K562 (cell line): ENCODE data around the gene STAM2. TPM values are rescaled to one million over a fixed set of nuclear protein-coding genes. Genes with fewer than 3 reads are reported as not detected.

Source experiments
- C11orf30 ChIP-seq: fragments of 450-650 bp; IDR thresholded peaks from 2 replicates; pipeline ENCODE4 v1.6.1; 2016; ENCODE audit warnings: low read depth, mild to moderate bottlenecking
- FOS ChIP-seq: IDR thresholded peaks from 3 replicates; pipeline ENCODE4 v1.6.1; 2011; ENCODE audit not compliant: insufficient read length; ENCODE audit errors: extremely low read depth
- FOXM1 ChIP-seq, 2 experiments: fragments of 450-650 bp in 1 of 2; sonication (generic) in 1 of 2; formaldehyde crosslinking in 1 of 2; IDR thresholded peaks; 2 replicates each; pipeline versions ENCODE4 v1.6.1 to v1.9.0; 2017 to 2022; ENCODE audit warnings: low read depth in 2 of 2, mild to moderate bottlenecking in 2 of 2, missing genetic modification reagents in 1 of 2, moderate library complexity in 1 of 2
- KLF13 ChIP-seq: fragments of 450-650 bp; IDR thresholded peaks from 2 replicates; pipeline ENCODE4 v1.6.1; 2016; ENCODE audit warnings: missing genetic modification characterization, low read depth, mild to moderate bottlenecking, missing compliant biosample characterization, moderate library complexity, borderline replicate concordance
- NR2C2 ChIP-seq, 2 experiments: fragments of 200-800 bp in 1 of 2; sonication (Bioruptor generic) in 1 of 2; sonication (generic) in 1 of 2; formaldehyde crosslinking in 1 of 2; IDR thresholded peaks; 2 replicates each; pipeline versions ENCODE4 v1.6.1 to v1.8.0; 2016 to 2022; ENCODE audit warnings: mild to moderate bottlenecking in 1 of 2, missing compliant biosample characterization in 1 of 2, missing genetic modification characterization in 1 of 2, missing genetic modification reagents in 1 of 2
- RB1 ChIP-seq: fragments of 450-650 bp; IDR thresholded peaks from 2 replicates; pipeline ENCODE4 v1.6.1; 2017; ENCODE audit warnings: low read depth, mild to moderate bottlenecking
- RCOR1 ChIP-seq, 2 experiments: IDR thresholded peaks; 2 replicates each; pipeline ENCODE4 v1.6.1; 2012; ENCODE audit warnings: low read depth in 2 of 2, low read length in 2 of 2, borderline replicate concordance in 1 of 2, improper control_type of control experiment in 1 of 2
- SRSF1 ChIP-seq: fragments of 200-400 bp; formaldehyde crosslinking; IDR thresholded peaks from 2 replicates; pipeline ENCODE4 v1.6.1; 2017; ENCODE audit warnings: mild to moderate bottlenecking, low read depth, low read length, moderate library complexity
- XRCC3 ChIP-seq: fragments of 450-650 bp; IDR thresholded peaks from 2 replicates; pipeline ENCODE4 v1.6.1; 2017; ENCODE audit warnings: mild to moderate bottlenecking, moderate library complexity
- ZNF561 ChIP-seq: fragments of 450-650 bp; formaldehyde crosslinking; conservative IDR thresholded peaks from 2 replicates; pipeline ENCODE4 v1.4.0; 2020; ENCODE audit warnings: mild to moderate bottlenecking, moderate library complexity
- ZZZ3 ChIP-seq: fragments of 450-650 bp; IDR thresholded peaks from 2 replicates; pipeline ENCODE4 v1.6.1; 2016; ENCODE audit warnings: antibody characterized with exemption, mild to moderate bottlenecking, moderate library complexity
- polyA plus RNA-seq, 8 experiments: library from polyadenylated mRNA; depleted of rRNA in 4 of 8; stranded (reverse) in 5 of 8; unstranded in 3 of 8; fragments of >200 nt; fragmentation: Nextera tagmentation in 2 of 8; fragmentation: Illumina TruSeq in 1 of 8; extraction: Ambion mirVana in 2 of 8; extraction: Trizol in 1 of 8; gene quantifications; 2 replicates each; pipeline versions ENCODE4 v1.2.1 to v1.2.3, GENCODE V29; 2011 to 2014; ENCODE audit warnings: inconsistent platforms in 1 of 8, missing spikeins in 1 of 8
- total RNA-seq, 7 experiments: library from RNA; depleted of rRNA in 6 of 7; stranded (reverse); fragments of >200 nt in 6 of 7; fragmentation: Illumina TruSeq in 2 of 7; extraction: Trizol in 2 of 7; gene quantifications; 2 replicates each; pipeline versions ENCODE4 v1.2.1 to v1.2.3, GENCODE V29; 2011 to 2021; ENCODE audit warnings: low replicate concordance in 1 of 7
- TF ChIP-seq, protein P1 (sequence below): fragments of 450-650 bp; conservative IDR thresholded peaks from 2 replicates; pipeline ENCODE4 v1.6.1; 2016; ENCODE audit warnings: missing genetic modification characterization, low read depth, mild to moderate bottlenecking, missing compliant biosample characterization, moderate library complexity
- TF ChIP-seq, protein P2 (sequence below), 3 experiments: IDR thresholded peaks in 2 of 3; conservative IDR thresholded peaks in 1 of 3; 2 replicates each; pipeline ENCODE4 v1.5.1; 2011 to 2012; ENCODE audit warnings: low read length in 3 of 3, mild to moderate bottlenecking in 3 of 3, control low read depth in 2 of 3, improper control_type of control experiment in 1 of 3, inconsistent platforms in 1 of 3, low read depth in 1 of 3, mixed read lengths in 1 of 3, moderate library complexity in 1 of 3; ENCODE audit not compliant: insufficient read depth in 2 of 3
- TF ChIP-seq, protein P3 (sequence below), 2 experiments: fragments of 450-650 bp; formaldehyde crosslinking in 1 of 2; IDR thresholded peaks; 2 replicates each; pipeline versions ENCODE4 v1.4.0 to v1.6.1; 2014 to 2020; ENCODE audit warnings: mild to moderate bottlenecking in 2 of 2, borderline replicate concordance in 1 of 2, low read depth in 1 of 2

Gene STAM2
- total and polyA plus RNA-seq, 9 of the 15 experiments (the other 6 are each of a cell fraction or from before 2014, with no cell fraction given), result 4.5 to 13.9 (median 8.7) TPM

DNA sequence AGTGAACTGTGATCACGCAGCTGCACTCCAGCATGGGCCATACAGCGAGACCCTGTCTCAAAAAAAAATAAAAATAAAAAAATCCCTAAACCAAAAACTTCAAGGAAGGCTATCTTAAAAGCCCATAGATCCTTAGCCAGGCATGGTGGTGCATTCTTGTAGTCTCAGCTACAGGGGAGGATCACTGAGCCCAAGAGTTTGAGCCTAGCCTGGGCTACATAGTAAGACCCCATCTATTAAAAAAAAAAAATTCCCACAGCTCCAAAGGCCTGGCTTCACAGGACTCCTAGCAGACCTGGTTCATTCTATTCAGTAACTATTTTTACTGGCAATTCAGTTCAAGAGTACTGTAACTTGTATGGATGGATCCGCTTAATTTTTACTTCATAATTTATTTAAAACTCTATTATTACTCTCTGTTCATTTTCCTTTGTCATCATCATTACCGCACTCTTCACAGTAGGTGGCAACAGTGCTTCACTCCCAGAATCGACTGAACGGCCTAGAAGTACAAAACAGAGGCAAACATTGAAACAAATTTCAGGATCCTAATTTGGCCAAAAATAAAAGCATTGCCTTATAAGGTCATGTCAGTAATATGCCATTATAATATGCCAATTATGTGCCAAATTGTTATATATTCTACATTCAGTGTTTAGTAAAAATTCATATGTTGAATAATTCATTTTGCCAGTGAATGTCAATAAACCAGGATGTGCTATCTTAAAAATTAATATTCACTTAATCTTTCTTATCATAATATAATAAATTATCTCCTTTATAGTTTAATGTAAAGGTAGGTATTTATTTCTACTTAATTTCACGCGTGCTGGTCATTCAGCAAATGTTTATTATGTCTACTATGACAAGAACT is 14.3 kb upstream of the STAM2 start (continued):
- TF ChIP-seq XRCC3 (no peak), SRSF1 (no peak), KLF13 (no peak), ZNF561 (CRISPR knock-in tag) (no peak), RCOR1 (IDR thresholded peaks at IDR 0.05; ENCODE audit: borderline replicate concordance in 1 of 2, low read depth in 2 of 2, low read length in 2 of 2) (no peak), ZZZ3 (no peak), RB1 (no peak), NR2C2 (CRISPR knock-in tag; IDR thresholded peaks at IDR 0.05) (no peak), NR2C2 (tag; IDR thresholded peaks at IDR 0.05) (no peak), C11orf30 (0 out of 2 replicates have a peak, but pooled peaks have one; percentile 27), FOS (no peak), FOXM1 (IDR thresholded peaks at IDR 0.05; ENCODE audit: low read depth) (no peak), FOXM1 (CRISPR knock-in tag; IDR thresholded peaks at IDR 0.05; ENCODE audit: low read depth) (no peak)
- TF ChIP-seq, protein P1, sequence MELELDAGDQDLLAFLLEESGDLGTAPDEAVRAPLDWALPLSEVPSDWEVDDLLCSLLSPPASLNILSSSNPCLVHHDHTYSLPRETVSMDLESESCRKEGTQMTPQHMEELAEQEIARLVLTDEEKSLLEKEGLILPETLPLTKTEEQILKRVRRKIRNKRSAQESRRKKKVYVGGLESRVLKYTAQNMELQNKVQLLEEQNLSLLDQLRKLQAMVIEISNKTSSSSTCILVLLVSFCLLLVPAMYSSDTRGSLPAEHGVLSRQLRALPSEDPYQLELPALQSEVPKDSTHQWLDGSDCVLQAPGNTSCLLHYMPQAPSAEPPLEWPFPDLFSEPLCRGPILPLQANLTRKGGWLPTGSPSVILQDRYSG (tag), result no peak
- TF ChIP-seq, protein P2, sequence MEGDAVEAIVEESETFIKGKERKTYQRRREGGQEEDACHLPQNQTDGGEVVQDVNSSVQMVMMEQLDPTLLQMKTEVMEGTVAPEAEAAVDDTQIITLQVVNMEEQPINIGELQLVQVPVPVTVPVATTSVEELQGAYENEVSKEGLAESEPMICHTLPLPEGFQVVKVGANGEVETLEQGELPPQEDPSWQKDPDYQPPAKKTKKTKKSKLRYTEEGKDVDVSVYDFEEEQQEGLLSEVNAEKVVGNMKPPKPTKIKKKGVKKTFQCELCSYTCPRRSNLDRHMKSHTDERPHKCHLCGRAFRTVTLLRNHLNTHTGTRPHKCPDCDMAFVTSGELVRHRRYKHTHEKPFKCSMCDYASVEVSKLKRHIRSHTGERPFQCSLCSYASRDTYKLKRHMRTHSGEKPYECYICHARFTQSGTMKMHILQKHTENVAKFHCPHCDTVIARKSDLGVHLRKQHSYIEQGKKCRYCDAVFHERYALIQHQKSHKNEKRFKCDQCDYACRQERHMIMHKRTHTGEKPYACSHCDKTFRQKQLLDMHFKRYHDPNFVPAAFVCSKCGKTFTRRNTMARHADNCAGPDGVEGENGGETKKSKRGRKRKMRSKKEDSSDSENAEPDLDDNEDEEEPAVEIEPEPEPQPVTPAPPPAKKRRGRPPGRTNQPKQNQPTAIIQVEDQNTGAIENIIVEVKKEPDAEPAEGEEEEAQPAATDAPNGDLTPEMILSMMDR (IDR thresholded peaks at IDR 0.05 in 2 of 3, conservative IDR thresholded peaks at IDR 0.05 in 1 of 3; ENCODE audit: insufficient read depth in 2 of 3, low read depth in 1 of 3, low read length in 3 of 3), result peak; percentile 66 to 86 (median 73)
- TF ChIP-seq, protein P3, sequence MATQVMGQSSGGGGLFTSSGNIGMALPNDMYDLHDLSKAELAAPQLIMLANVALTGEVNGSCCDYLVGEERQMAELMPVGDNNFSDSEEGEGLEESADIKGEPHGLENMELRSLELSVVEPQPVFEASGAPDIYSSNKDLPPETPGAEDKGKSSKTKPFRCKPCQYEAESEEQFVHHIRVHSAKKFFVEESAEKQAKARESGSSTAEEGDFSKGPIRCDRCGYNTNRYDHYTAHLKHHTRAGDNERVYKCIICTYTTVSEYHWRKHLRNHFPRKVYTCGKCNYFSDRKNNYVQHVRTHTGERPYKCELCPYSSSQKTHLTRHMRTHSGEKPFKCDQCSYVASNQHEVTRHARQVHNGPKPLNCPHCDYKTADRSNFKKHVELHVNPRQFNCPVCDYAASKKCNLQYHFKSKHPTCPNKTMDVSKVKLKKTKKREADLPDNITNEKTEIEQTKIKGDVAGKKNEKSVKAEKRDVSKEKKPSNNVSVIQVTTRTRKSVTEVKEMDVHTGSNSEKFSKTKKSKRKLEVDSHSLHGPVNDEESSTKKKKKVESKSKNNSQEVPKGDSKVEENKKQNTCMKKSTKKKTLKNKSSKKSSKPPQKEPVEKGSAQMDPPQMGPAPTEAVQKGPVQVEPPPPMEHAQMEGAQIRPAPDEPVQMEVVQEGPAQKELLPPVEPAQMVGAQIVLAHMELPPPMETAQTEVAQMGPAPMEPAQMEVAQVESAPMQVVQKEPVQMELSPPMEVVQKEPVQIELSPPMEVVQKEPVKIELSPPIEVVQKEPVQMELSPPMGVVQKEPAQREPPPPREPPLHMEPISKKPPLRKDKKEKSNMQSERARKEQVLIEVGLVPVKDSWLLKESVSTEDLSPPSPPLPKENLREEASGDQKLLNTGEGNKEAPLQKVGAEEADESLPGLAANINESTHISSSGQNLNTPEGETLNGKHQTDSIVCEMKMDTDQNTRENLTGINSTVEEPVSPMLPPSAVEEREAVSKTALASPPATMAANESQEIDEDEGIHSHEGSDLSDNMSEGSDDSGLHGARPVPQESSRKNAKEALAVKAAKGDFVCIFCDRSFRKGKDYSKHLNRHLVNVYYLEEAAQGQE (IDR thresholded peaks at IDR 0.05; ENCODE audit: borderline replicate concordance), result peak; percentile 75
- TF ChIP-seq, protein P3 (CRISPR knock-in tag; IDR thresholded peaks at IDR 0.05; ENCODE audit: low read depth), result no peak
